ENCODE data around the gene GTF2A2.

- no peak for TF ChIP-seq CTCF (IDR thresholded peaks at IDR 0.05 in 8 of 11, conservative IDR thresholded peaks at IDR 0.05 in 3 of 11)
- no peak for TF ChIP-seq POLR2A (IDR thresholded peaks at IDR 0.05)
Observed at GRCh38 chr15:59689626-59690236, 32.4 kb upstream of the GTF2A2 start.

All from spleen (tissue), 7 donors.